IPS-18a (cell line): Measurements from ENCODE around the gene INTS3.

Source experiments
- H3K27ac ChIP-seq: one replicate; pipeline ENCODE4 v1.5.1; 2013; ENCODE audit warnings: low read length
- H3K27me3 ChIP-seq: one replicate; pipeline ENCODE4 v1.6.1; 2013; ENCODE audit warnings: mild to moderate bottlenecking, low read length; ENCODE audit not compliant: control insufficient read depth, insufficient read depth
- H3K36me3 ChIP-seq: one replicate; pipeline ENCODE4 v1.6.1; 2013; ENCODE audit warnings: low read depth, low read length; ENCODE audit not compliant: control insufficient read depth
- H3K4me1 ChIP-seq: one replicate; pipeline ENCODE4 v1.6.1; 2013; ENCODE audit warnings: low read depth, low read length; ENCODE audit not compliant: control insufficient read depth
- H3K4me3 ChIP-seq: one replicate; pipeline ENCODE4 v1.5.1; 2013; ENCODE audit warnings: low read length
- H3K9ac ChIP-seq: one replicate; pipeline ENCODE4 v1.6.1; 2013; ENCODE audit warnings: mild to moderate bottlenecking, low read length, moderate library complexity
- H3K9me3 ChIP-seq: one replicate; pipeline ENCODE4 v1.6.1; 2013; ENCODE audit warnings: low read depth, low read length; ENCODE audit not compliant: control insufficient read depth

Gene INTS3

DNA sequence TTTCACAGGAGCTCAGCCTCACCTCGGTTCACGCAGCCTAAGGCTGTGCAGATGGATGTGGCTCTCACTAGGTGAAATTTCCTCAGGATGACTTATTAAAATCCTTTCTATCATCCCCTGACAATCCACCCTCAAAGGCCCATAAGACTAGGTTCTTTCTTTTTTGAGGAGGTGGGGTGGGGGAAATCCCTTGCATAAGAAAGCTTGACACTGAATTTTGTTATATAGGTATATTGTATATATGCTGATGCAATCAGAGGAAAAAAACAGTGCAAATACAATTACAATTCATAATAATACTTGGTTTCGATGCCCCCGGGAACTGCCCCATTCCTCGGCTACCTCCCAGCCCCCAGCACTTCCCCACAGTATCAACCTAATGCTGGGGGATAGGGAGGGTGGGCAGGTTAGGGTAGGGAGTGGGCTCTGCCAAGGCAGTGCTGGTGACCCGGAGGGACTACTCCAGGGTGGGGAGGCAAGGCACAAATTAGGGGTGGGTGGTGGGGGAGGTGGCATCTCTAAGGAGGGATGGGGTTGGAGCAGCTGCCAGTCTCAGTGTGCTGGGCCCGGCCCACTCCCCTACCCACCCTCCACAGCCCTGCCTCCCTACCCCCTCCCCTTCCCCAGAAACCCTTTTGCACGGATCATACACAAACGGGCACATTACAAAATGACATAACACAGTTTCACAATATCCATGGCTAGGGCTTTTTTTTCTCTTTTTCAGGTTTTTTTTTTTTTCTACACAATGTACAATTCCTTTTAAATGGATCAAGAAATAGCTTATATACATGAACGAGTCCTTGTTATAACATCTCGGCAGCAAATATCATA, 78.3 kb downstream of the INTS3 start:
- H3K36me3 ChIP-seq, result peaks cover 30% of the 10 kb centered on the region
- H3K4me1 ChIP-seq, result peaks cover 3% of the 10 kb centered on the region
- no peaks in the 10 kb centered on the region for H3K9me3 ChIP-seq
- H3K9ac ChIP-seq, result no peak overlapping the region
- H3K4me3 ChIP-seq, result no peak overlapping the region
- H3K27me3 ChIP-seq, result no peaks in the 10 kb centered on the region
- no peak overlapping the region for H3K27ac ChIP-seq

- Histone ChIP-seq H3K36me3 (peaks cover 70% of the 10 kb centered on the region), H3K27ac (no peak overlapping the region), H3K9me3 (no peaks in the 10 kb centered on the region), H3K27me3 (no peaks in the 10 kb centered on the region), H3K4me3 (no peak overlapping the region), H3K9ac (no peak overlapping the region), H3K4me1 (no peaks in the 10 kb centered on the region)
These were observed 88.5 kb downstream of the INTS3 start for GRCh38 chr1:153816283-153816889.

DNA sequence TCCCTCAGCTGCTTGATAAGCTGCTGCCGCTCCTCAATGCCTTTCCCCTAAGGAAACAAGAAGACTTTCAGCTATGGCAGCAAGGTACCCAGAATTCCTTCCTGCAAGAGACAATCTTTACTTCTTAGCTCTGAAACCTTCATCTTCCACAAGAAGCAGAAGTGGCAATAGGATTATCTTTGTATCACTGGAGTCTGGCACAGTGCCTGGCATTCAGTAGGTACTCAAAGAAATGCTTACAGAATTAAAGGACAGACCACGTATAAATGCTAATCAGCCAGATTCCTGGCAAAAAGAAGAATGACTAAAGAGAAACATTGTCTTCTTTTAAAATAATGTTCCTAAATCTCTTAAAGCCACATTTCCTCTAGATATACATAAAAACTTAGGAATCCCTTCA, 91.0 kb downstream of the INTS3 start:
- Histone ChIP-seq H3K36me3 (peaks cover 45% of the 10 kb centered on the region), H3K27ac (no peak overlapping the region), H3K4me1 (no peaks in the 10 kb centered on the region), H3K9ac (no peak overlapping the region), H3K27me3 (no peaks in the 10 kb centered on the region), H3K4me3 (no peak overlapping the region), H3K9me3 (no peaks in the 10 kb centered on the region)
